ENCODE results near the gene SLC12A3.
"Not testable (repeated sequence)": the region's sequence is repeated elsewhere in the genome, so short reads cannot be mapped to it uniquely, and the experiment has no call there.

SLC12A3 gene

DNA sequence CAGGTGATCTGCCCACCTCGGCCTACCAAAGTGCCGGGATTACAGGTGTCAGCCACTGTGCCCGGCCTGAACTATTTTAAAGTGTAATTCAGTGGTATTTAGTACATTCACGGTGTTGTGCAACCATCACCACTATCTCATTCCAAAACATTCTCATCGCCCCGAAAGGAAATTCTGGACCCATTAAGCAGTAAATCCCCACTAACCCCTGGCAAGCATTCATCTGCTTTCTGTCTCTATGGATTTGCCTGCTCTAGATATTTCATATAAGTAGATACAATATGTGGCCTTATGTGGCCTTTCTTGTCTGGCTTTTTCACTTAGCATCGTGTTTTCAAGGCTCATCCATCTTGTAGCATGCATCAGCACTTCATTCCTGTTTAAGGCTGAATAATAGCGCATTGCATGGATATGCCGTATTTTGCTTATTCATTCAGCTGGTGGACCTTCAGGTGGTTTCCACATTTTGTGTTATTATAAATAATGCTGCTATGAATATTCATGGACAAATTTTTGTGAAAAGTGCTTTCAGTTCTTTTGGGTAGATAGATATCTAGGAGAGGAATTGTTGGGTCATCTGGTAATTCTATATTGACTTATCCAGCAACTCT, 58.6 kb downstream of the SLC12A3 start:
- DNase-seq = no peak

DNA sequence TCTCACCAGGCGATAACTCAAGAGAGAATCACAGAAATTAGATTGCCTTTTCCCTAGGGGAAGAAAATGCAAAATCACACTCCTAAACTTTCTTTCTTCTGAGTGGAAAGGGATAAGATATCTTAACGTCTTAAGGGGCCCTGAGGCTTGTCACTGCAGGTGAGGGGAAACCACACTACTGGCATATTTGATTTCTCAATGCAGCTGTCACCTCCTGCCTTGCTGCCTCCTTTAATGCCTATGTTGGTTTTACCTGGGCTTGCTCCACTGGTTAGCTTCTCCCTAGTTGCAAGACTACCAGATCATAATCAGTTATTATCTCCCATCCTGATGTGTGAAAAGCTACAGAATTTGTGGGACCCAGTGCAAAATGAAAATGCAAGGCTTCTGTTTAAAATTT, 62.5 kb downstream of the SLC12A3 start:
- no peak for DNase-seq

DNA sequence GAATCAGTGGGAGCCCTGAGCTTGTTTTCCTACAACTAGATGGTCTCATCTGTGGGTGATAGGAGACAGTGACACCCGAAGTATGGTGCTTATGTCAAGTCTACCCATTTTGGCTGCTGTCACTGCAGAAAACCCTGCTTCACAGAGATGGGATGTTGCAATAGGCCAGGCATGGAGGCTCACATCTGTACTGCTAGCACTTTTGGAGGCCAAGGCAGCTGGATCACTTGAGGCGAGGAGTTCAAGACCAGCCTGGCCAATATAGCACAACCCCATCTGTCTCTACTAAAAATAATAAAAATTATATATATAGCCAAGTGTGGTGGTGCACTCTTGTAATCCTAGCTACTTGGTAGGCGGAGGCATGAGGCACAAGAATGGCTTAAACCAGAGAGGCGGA, 64.6 kb downstream of the SLC12A3 start:
- DNase-seq = no peak

GRCh38 chr16:56930486-56931270, 65.7 kb downstream of the SLC12A3 start:
- no peak for DNase-seq

GRCh38 chr16:56931271-56931891, 66.4 kb downstream of the SLC12A3 start:
- no peak for DNase-seq

DNA sequence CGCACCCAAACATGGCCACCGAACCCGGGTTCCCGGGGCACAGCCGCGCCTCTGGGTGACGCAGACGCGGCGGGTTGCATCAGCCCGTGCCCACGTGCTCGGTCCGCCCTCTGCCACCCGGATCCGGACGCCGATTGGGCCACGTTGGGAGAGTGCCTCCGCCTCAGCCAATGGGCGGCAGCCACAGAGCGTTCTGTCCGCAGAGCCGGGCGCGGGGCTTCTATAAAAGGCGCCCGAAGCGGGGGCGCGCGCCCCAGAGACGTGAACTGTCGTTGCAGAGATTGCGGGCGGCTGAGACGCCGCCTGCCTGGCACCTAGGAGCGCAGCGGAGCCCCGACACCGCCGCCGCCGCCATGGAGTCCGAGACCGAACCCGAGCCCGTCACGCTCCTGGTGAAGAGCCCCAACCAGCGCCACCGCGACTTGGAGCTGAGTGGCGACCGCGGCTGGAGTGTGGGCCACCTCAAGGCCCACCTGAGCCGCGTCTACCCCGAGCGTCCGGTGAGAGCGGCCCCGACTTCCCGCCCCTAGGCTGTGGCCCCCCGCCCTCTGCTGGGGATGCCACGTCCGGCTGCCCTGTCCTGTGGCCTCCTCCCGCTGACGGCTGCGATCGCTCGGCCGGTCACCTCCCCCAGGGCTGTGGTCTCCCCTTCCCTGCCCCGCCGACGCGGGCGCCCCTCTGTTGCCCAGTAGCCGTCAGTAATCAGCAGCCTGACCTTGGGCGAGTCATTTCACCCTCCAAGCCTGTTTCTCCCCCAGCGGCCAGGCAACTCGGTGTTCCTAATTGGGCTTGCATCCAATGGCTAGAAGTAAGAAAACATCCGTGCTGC, 67.1 kb downstream of the SLC12A3 start, which contains the start of gene HERPUD1:
TSS of gene HERPUD1 (plus strand) at position 251 of the 829 bp plus-strand sequence. CDS start at position 354, 103 bp downstream.
- peak; percentile 99 to 100 for DNase-seq

- peak; percentile 57 to 60 for DNase-seq
These were observed 68.0 kb downstream of the SLC12A3 start for GRCh38 chr16:56932721-56933619.

- DNase-seq = no peak
These were observed 69.0 kb downstream of the SLC12A3 start for GRCh38 chr16:56933828-56934598.

DNA sequence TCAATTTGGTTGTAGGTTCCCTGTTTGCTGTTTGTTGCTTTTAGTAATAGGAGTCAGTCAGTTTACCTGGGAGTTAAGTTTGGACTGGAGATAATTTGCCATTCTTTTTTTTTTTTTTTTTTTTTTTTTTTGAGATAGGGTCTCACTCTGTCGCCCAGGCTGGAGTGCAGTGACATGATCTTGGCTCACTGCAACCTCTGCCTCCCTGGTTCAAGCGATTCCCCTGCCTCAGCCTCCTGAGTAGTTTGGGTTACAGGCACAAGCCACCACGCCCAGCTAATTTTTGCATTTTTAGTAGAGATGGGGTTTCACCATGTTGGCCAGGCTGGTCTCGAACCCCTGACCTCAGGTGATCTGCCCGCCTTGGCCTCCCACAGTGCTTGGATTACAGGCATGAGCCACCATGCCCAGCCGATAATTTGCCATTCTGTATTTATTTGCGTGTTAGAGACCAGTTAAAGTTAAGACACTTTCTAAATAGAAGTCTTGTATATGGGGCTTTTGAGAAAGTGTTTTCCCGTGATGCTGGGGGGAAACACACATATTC, 69.7 kb downstream of the SLC12A3 start:
- not testable (repeated sequence) for DNase-seq

DNA sequence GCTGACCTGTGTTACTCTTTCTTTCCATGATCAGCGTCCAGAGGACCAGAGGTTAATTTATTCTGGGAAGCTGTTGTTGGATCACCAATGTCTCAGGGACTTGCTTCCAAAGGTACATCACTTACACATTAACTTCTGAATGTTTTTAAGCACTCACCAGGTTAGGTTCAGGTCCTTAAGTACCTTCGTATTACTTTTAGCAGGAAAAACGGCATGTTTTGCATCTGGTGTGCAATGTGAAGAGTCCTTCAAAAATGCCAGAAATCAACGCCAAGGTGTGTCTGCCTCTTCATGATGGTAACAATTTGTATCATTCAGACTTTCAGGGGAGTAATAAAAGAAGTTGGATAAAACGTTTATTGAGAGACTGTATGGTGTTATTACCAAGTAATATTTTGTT, 70.2 kb downstream of the SLC12A3 start:
- DNase-seq = no peak

DNA sequence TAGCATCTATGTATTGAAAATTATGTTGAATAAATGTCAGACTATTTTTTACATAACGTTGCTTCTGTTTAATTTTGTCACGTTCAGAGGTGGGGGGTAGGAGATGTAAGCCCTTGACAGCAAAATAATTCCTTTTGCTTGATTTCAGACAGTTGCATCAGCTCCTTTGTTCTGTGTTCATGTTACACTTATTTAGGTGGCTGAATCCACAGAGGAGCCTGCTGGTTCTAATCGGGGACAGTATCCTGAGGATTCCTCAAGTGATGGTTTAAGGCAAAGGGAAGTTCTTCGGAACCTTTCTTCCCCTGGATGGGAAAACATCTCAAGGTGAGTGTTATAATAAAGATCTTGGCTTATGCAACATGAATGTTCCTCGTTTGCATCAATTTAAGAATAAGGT, 71.5 kb downstream of the SLC12A3 start:
- DNase-seq = no peak

- DNase-seq = no peak
These were observed 71.9 kb downstream of the SLC12A3 start for GRCh38 chr16:56936950-56937349.

DNA sequence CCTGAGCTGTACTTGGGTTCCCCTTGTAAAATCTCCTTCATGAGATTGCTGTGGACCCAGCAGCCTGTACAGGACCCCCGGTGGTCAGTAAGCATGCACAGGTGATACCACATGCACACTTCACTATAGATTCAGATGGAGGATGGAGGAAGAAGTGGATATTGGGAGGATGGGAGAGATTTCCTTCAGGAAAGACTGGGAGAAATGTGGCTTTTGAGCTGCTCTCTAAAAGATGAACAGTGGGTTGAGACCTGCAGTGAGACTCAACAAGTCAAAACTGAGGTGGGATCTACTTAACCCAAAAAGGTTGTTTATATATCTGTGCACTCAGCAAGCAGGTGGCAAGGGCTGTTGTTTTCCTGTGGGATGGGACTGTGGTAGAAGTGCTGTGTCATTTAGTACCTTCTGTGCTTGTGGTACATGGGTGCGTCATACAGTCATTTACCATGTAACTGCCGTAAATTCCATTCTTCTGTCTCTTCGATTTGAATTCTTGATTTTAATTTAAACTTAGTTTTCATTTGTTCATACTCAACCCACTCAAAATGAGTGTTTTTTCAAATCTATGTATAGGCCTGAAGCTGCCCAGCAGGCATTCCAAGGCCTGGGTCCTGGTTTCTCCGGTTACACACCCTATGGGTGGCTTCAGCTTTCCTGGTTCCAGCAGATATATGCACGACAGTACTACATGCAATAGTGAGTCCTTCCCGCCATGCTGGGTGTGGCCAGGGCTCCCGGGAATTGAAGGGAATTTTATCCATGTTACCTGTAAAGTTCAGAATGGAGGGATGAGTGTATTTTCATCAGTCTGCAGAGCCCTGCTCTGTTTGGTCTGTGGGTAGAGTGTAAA, 73.9 kb downstream of the SLC12A3 start:
- peak; percentile 48 to 58 for DNase-seq

DNA sequence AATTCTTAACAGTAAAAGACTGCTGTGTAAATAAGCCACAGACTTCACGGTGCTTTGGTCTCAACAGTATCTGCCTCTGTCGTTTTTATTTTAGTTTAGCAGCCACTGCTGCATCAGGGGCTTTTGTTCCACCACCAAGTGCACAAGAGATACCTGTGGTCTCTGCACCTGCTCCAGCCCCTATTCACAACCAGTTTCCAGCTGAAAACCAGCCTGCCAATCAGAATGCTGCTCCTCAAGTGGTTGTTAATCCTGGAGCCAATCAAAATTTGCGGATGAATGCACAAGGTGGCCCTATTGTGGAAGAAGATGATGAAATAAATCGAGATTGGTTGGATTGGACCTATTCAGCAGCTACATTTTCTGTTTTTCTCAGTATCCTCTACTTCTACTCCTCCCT, 74.8 kb downstream of the SLC12A3 start:
- no peak for DNase-seq

DNA sequence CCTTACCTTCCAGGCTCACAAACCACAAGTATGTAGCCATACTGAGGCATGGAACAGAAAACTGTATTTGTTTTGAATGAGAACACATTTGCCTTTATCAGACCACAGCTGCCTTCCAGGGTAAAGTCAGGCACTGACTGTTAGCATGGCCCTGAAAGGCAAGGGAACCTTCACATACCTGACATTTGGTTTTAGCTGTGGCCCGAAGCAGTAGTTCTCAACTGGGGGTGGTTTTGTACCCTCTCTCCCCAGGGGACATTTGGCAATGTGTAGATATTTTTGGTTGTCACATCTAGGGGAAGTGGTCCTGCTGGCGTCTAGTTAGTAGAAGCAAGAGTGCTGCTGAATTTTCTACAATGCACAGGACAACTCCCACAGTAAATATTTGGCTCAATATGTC, 76.1 kb downstream of the SLC12A3 start:
- DNase-seq = no peak

- no peak for DNase-seq
These were observed 76.9 kb downstream of the SLC12A3 start for GRCh38 chr16:56941856-56942331.

DNA sequence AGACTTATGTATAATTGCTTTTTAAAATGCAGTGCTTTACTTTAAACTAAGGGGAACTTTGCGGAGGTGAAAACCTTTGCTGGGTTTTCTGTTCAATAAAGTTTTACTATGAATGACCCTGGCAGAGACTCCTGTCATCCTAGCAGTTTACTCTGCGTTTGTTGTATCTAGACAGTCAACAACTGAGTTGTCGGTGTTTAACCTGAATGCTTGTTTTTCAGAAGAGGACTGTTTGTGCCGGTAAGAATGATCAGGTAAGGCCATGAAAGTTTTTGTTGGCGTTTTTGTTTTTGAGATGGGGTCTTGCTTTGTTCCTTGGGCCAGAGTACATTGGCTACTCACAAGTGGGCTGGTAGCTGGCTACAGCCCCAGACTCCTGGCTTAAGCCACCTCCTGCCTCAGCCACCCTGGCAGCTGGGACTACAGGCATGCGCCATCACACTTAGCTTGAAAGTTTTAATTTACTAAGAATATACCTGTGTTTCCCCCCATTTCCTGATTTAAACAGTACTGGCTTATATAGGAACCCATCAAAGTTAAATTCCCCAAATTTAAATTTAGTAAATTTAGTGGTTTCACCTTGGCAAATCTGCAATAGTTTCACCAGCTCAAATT, 78.9 kb downstream of the SLC12A3 start:
- DNase-seq = no peak

GRCh38 chr16:56944954-56945839, 80.2 kb downstream of the SLC12A3 start:
- DNase-seq = peak; percentile 65 to 72
